GM23248 (cell line): Measurements from ENCODE around the gene PTPN23. TPM values are rescaled to one million over a fixed set of nuclear protein-coding genes. Genes with fewer than 3 reads are reported as not detected.

Source experiments
- DNase-seq: peaks from one replicate; pipeline ENCODE4 v3.0.0-alpha.2; 2015
- H2AFZ ChIP-seq: fragments of 200-600 bp; sonication (generic); 2 replicates; pipeline ENCODE4 v1.6.1; 2016; ENCODE audit warnings: antibody characterized with exemption
- H3F3A ChIP-seq: fragments of 200-600 bp; sonication (generic); 2 replicates; pipeline ENCODE4 v1.6.1; 2016; ENCODE audit warnings: mild to moderate bottlenecking, antibody characterized with exemption, mixed run types; ENCODE audit not compliant: insufficient read depth
- H3K27ac ChIP-seq: fragments of 200-600 bp; sonication (generic); 2 replicates; pipeline ENCODE4 v1.5.1; 2016; ENCODE audit warnings: mild to moderate bottlenecking
- H3K27me3 ChIP-seq: fragments of 200-600 bp; sonication (generic); replicated peaks from 2 replicates; pipeline ENCODE4 v1.6.1; 2016; ENCODE audit warnings: mild to moderate bottlenecking; ENCODE audit not compliant: insufficient read depth
- H3K36me3 ChIP-seq: fragments of 200-600 bp; sonication (generic); 2 replicates; pipeline ENCODE4 v1.6.1; 2016; ENCODE audit warnings: low read depth, mild to moderate bottlenecking
- H3K4me1 ChIP-seq: fragments of 200-600 bp; sonication (generic); 2 replicates; pipeline ENCODE4 v1.6.1; 2016; ENCODE audit warnings: mild to moderate bottlenecking; ENCODE audit not compliant: insufficient read depth
- H3K4me2 ChIP-seq: fragments of 200-600 bp; sonication (generic); one replicate; pipeline ENCODE4 v1.6.1; 2016; ENCODE audit warnings: mild to moderate bottlenecking; ENCODE audit not compliant: unreplicated experiment
- H3K4me3 ChIP-seq: fragments of 200-600 bp; sonication (generic); 2 replicates; pipeline ENCODE4 v1.5.1; 2016; ENCODE audit warnings: mild to moderate bottlenecking
- H3K79me2 ChIP-seq: fragments of 200-600 bp; sonication (generic); 2 replicates; pipeline ENCODE4 v1.6.1; 2016; ENCODE audit warnings: mild to moderate bottlenecking; ENCODE audit not compliant: insufficient read depth
- H3K9ac ChIP-seq: fragments of 200-600 bp; sonication (generic); 2 replicates; pipeline ENCODE4 v1.6.1; 2016; ENCODE audit warnings: mild to moderate bottlenecking
- H3K9me2 ChIP-seq: fragments of 200-600 bp; sonication (generic); 2 replicates; pipeline ENCODE4 v1.6.1; 2016; ENCODE audit warnings: mixed run types, mild to moderate bottlenecking, moderate library complexity; ENCODE audit not compliant: insufficient read depth
- H3K9me3 ChIP-seq: fragments of 200-600 bp; sonication (generic); one replicate; pipeline ENCODE4 v1.6.1; 2017; ENCODE audit warnings: low read depth
- H4K20me1 ChIP-seq: fragments of 200-600 bp; sonication (generic); 2 replicates; pipeline ENCODE4 v1.6.0; 2016; ENCODE audit not compliant: insufficient read depth
- EZH2 ChIP-seq: fragments of 200-600 bp; sonication (generic); IDR thresholded peaks from 2 replicates; pipeline ENCODE4 v1.6.1; 2018; ENCODE audit warnings: antibody characterized with exemption, mild to moderate bottlenecking; ENCODE audit not compliant: insufficient read depth, poor library complexity, severe bottlenecking
- EZH2phosphoT487 ChIP-seq: fragments of 200-600 bp; sonication (generic); IDR thresholded peaks from 2 replicates; pipeline ENCODE4 v1.6.1; 2018; ENCODE audit warnings: antibody characterized with exemption, moderate library complexity, mild to moderate bottlenecking, low read depth; ENCODE audit not compliant: insufficient read depth
- WGBS, 2 experiments: methylation state at CpG; one replicate each; pipeline ENCODE4 v1.1.6; 2015 to 2017; ENCODE audit warnings: low lambda C conversion rate in 2 of 2, low coverage in 1 of 2; ENCODE audit errors: missing lambda C conversion rate in 2 of 2; 5-methylcytosine and 5-hydroxymethylcytosine counted together
- in situ Hi-C: fragments of 300-500 bp; cut with MboI; formaldehyde crosslinking; loops from 2 replicates; pipeline ENCODE4 v1.15.0; 2020
- polyA plus RNA-seq: library from polyadenylated mRNA; unstranded; fragments of >200 nt; fragmentation: Nextera tagmentation; extraction: Ambion mirVana; gene quantifications from 2 replicates; pipeline ENCODE4 v1.2.1, GENCODE V29; 2016
- total RNA-seq: library from RNA; depleted of rRNA; stranded (reverse); fragments of >200 nt; shearing (Covaris generic); gene quantifications from 2 replicates; pipeline ENCODE4 v1.2.3, GENCODE V29; 2014

PTPN23 gene
- total and polyA plus RNA-seq, 2 experiments from 2014 or later = 9.0 to 14.3 TPM

GRCh38 chr3:47410801-47411646 is 30.2 kb downstream of the PTPN23 start:
- Histone ChIP-seq H3K4me3 (no peak overlapping the region), H3K9ac (no peak overlapping the region), H3K9me3 (no peaks in the 10 kb centered on the region), H4K20me1 (no peaks in the 10 kb centered on the region), H3K4me2 (no peak overlapping the region), H3K4me1 (no peaks in the 10 kb centered on the region), H2AFZ (no peak overlapping the region), H3K9me2 (no peaks in the 10 kb centered on the region), H3K79me2 (no peaks in the 10 kb centered on the region; the same call in 1 of the 2 replicates), H3K27ac (no peak overlapping the region), H3K36me3 (no peaks in the 10 kb centered on the region; the same call in 1 of the 2 replicates), H3K27me3 (no peaks in the 10 kb centered on the region), H3F3A (0 out of 2 replicates have a peak, but pooled peaks cover 4% of the 10 kb centered on the region)
- in situ Hi-C loops = no loop called here
- DNase-seq = no peak
- WGBS, 2 experiments = 91 to 94% methylated on average over 25 to 30 of the region's 30 CpGs
- TF ChIP-seq EZH2 (no peak), EZH2phosphoT487 (no peak)

- Histone ChIP-seq H3F3A (0 out of 2 replicates have a peak, but pooled peaks cover 4% of the 10 kb centered on the region), H3K4me1 (no peaks in the 10 kb centered on the region), H3K4me3 (no peak overlapping the region), H4K20me1 (no peaks in the 10 kb centered on the region), H3K36me3 (no peaks in the 10 kb centered on the region; the same call in 1 of the 2 replicates), H3K9me3 (no peaks in the 10 kb centered on the region), H3K9me2 (no peaks in the 10 kb centered on the region), H3K27me3 (no peaks in the 10 kb centered on the region), H3K27ac (no peak overlapping the region), H2AFZ (no peak overlapping the region), H3K79me2 (no peaks in the 10 kb centered on the region; the same call in 1 of the 2 replicates), H3K4me2 (no peak overlapping the region), H3K9ac (no peak overlapping the region)
- DNase-seq = no peak
- in situ Hi-C loops = no loop called here
- TF ChIP-seq EZH2 (no peak), EZH2phosphoT487 (no peak)
- 88 to 89% methylated on average over 23 to 24 of the region's 24 CpGs for WGBS, 2 experiments
Observed at GRCh38 chr3:47411696-47412452, 31.1 kb downstream of the PTPN23 start.

DNA sequence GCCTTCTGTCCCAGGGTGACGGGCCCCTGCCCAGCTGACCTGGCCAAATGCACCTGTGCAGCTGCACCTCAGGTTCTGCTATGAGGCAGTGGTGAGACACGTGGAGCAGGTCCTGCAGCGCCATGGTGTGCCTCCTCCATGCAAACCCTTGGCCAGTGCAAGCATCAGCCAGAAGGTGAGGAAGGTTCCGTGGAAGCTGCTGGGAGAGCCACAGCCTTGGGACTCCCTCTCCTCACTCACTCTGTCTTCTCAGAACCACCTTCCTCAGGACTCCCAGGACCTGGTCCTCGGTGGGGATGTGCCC is 31.6 kb downstream of the PTPN23 start:
- H3K9ac ChIP-seq = no peak overlapping the region
- no peaks in the 10 kb centered on the region for H3K4me1 ChIP-seq
- in situ Hi-C loops = no loop called here
- H3K9me2 ChIP-seq = no peaks in the 10 kb centered on the region
- no peak overlapping the region for H3K4me2 ChIP-seq
- H3F3A ChIP-seq = 0 out of 2 replicates have a peak, but pooled peaks cover 4% of the 10 kb centered on the region
- no peak overlapping the region for H2AFZ ChIP-seq
- no peak overlapping the region for H3K27ac ChIP-seq
- TF ChIP-seq EZH2phosphoT487 (no peak), EZH2 (no peak)
- no peaks in the 10 kb centered on the region; the same call in 1 of the 2 replicates for H3K79me2 ChIP-seq
- H3K9me3 ChIP-seq = no peaks in the 10 kb centered on the region
- 77 to 87% methylated on average over 5 of the region's 5 CpGs for WGBS, 2 experiments
- no peak for DNase-seq
- H3K27me3 ChIP-seq = no peaks in the 10 kb centered on the region
- no peak overlapping the region for H3K4me3 ChIP-seq
- no peaks in the 10 kb centered on the region for H4K20me1 ChIP-seq
- no peaks in the 10 kb centered on the region; the same call in 1 of the 2 replicates for H3K36me3 ChIP-seq

- Histone ChIP-seq H3K4me2 (no peak overlapping the region), H3K9ac (no peak overlapping the region), H3K4me1 (no peaks in the 10 kb centered on the region), H2AFZ (no peak overlapping the region), H3K27ac (no peak overlapping the region), H4K20me1 (no peaks in the 10 kb centered on the region), H3K27me3 (no peaks in the 10 kb centered on the region), H3K4me3 (no peak overlapping the region), H3K79me2 (no peaks in the 10 kb centered on the region), H3K9me2 (no peaks in the 10 kb centered on the region), H3K36me3 (no peaks in the 10 kb centered on the region; the same call in 1 of the 2 replicates), H3F3A (0 out of 2 replicates have a peak, but pooled peaks cover 4% of the 10 kb centered on the region), H3K9me3 (no peaks in the 10 kb centered on the region)
- no peak for TF ChIP-seq EZH2
- TF ChIP-seq EZH2phosphoT487 = no peak
- in situ Hi-C loops = no loop called here
- 75 to 77% methylated on average over 7 to 12 of the region's 12 CpGs for WGBS, 2 experiments
- DNase-seq = no peak
Observed at GRCh38 chr3:47412842-47413520, 32.2 kb downstream of the PTPN23 start.
